Daoy (cell line): ENCODE results near the gene TEX53. TPM values are rescaled to one million over a fixed set of nuclear protein-coding genes. Genes with fewer than 3 reads are reported as not detected.

Source experiments
- DNase-seq: peaks from one replicate; pipeline ENCODE4 v3.0.0-alpha.2; 2015; ENCODE audit warnings: low read depth
- total RNA-seq: library from RNA; depleted of rRNA; stranded (reverse); fragments of >200 nt; shearing (Covaris generic); gene quantifications from 2 replicates; pipeline ENCODE4 v1.2.3, GENCODE V29; 2014; rRNA removed

TEX53 gene
- not detected in 2 replicates for total RNA-seq

DNA sequence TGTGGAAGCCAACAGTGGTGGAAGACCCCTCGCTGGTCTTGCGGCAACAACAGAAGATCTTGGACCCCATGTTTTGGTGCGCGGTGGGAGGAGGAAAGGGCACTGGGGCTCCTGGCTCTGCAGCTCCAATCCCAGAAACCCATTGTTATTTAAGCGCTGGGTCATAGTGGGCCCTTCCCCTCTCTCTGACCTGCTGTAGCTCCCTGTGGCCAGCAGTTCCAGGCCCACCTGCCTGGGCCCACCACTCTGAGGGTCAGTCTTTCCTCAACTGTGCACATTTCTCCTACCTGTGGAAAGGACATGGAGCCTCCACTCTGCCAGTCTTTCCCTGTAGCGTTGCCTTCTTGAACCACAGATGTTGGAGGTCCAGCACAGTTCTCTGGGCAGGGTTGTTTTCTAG is at the start of gene TEX53:
TSS of gene TEX53 (minus strand) at position 101 of the 400 bp plus-strand sequence. CDS start at position 70, 31 bp downstream.
- no peak for DNase-seq

DNA sequence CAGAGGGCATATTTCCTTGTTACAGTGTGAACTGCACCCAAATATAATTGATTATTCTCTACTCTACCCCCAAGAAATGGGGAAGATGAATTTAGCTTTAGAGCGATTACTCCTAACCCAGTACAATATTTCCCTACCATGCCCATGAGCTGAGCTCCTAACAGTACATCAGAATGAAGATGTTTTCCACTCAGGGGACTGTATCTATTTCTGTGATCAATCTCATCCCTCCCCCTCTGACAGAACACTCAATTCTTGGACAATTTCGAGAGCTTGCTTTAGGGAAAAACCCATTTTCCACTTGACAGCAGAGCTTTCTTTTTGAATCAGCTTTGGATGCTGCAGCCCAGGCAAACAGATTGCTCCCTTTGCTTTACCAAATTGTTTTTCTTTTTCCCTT is 49.1 kb upstream of the TEX53 start:
- no peak for DNase-seq

DNA sequence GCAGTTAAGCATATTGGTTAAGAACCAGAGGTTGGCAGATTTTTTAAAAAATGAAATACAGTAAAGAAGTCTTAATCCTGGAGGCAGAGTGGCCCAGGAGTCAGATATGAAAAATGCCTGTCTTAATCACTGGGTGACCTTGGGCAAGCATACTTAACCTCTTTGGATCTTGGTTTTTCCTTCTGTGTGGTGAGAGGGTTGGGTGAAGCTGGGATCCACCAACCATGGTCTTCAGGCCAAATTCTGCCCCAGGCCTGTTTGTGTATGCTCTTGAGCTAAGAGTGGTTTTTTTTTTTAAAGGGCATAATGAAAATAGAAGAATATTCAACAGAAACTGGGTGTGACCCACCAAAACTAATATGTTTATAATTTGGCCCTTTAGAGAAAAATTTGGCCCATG is 44.4 kb upstream of the TEX53 start:
- no peak for DNase-seq

DNA sequence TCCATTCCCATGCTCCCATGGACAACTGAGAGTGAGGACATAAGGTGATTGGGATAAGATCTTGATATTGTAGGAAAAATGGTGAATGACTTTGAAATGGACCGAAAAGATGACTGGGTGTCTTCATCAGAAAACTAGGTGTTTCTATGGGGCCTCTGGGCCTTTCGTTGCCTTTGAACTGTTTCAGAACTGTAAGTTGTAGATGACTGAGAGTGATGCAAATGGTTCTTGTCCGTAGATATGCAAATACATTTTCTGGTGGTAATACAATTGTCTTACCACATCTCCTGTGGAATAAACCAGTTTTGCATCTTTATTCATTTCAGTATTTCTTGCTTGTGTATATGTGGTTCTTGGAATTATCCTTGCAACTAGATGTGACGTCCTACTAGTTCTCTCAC is 40.3 kb upstream of the TEX53 start:
- no peak for DNase-seq

DNA sequence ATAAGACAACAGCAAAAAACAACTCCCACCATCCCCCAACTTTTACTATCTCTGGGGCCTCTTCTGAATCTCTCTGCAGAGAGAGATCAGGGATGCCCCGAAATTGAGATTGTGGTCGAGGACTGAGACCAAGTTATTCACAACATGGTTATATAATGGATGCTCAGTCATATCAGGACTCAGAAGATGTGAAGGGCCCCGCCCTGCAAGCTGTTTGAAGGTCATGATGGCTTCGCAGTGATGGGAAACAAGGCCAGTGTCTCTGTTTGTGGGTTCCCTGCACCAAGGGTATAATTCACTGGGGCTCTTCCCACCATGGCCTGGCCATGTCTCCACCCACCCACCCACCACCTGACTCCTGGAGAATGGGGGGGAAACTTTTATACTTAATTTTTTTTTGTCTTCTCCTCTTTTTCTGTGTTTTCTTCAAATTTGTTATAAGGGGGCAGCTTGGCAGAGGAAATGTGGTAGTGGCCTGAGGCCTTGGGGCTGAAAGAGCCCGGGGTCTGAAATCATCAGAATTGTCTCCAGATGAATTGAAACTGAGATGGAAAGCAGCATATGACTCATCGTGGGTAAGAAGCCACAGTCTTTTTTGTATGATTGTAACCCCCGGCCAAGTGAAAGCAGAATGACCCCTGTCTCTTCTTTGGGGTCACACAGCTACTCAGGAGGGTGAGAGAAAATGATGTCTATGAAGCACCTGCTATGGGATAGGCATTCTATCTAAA is 39.4 kb upstream of the TEX53 start:
- DNase-seq = peak; percentile 58

DNA sequence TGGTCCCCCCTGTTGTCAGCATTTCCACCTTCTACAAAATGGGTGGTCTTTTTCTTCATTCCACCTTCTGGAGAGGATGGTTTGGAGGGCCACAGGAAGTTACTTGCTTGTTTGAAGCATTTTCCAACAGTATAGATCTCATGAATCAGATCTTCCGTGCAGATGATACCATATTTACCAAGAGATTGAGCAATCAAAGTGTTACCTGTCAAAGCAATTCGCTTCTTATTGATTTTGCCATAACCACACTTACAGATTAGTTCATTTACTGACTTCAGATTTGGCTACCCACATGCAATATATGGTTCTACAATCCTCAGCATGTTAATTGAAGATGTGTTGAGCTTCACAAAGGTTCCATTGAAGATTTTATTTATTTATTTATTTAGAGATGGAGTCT is 38.3 kb upstream of the TEX53 start:
- no peak for DNase-seq

DNA sequence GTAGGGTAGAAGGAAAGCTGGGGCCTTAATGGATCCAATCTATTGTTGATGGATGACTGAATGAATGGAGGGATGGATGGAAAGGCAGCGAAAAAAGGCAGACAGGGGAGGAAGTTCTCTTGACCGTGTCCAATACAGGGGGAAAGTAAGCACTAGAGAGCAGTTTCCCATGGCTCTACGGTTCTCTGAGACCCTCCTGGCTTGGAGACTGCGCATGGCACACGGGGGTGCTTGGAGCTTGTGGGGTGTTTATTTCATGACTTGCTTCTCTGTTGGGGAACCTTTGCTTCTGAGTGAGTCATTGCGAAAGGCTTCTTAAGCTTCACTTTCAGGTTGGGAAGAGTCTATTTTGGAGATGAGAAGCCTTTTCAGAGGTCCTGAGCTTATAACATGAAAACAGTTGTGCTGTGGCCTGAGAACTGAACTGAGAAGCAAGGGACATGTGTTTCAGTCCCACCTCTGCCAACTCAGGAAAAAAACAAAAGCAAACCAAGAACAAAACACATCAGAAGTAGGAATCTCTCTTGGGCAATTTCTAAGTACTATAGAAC is 37.2 kb upstream of the TEX53 start:
- DNase-seq = no peak

DNA sequence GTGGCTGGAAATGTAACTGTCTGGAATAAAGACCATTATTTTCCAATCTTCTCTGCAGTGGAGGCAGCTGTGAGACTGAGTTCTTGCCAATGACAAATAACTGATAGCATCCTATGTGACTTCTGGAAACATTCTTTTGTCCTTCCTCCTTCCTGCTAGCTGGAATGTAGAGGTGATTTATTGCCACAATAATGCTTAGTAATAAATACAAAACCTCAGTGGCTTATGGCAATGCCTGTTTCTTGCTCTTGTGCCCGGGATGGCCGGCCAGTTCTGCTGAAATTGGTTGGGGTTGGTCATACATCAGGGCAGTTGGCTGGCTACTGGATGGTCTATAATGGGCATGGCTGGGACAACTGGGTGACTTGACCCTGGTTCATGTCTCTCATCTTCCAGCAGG is 36.5 kb upstream of the TEX53 start:
- no peak for DNase-seq

DNA sequence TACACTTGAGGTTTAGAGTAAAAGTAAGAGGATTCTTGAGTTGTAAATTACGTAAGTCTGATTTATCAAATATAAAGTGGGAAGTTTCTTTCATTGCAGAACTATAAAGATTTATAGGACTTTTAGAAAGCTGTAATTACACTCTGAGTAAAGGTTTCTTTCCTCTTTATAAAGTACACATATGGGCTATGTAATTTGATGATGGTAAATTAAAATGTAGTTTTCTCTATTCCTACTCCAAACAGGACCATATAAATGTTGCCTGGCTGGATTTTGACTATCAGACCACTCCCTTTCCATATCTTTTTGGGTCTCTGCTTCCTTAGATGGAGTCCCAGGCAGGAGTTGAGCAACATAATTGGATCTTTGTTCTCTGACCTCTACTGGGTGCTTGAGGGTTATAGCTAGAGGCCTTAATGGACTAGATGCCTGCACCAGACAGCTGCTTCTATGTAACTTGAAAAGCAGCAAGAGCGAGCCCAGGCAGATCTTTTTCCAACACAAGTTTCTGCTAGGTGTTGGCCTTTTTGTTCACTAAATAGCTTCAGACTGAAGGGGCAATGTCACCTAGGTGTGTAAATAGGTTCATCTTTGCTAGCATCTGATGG is 35.7 kb upstream of the TEX53 start:
- DNase-seq = no peak

DNA sequence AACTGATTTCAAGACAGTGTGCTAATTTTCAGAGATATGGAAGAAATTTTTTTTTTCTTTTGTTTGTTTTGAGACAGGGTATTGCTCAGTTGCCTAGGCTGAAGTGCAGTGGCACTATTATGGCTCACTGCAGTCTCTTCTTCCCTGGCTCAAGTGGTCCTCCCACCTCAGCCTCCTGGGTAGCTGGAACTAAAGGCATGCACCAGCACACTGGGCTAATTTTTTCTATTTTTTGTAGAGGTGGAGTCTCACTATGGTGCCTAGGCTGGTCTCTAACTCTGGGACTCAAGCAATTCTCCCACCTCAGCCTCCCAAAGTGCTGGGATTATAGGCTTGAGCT is 34.3 kb upstream of the TEX53 start:
- DNase-seq = no peak

DNA sequence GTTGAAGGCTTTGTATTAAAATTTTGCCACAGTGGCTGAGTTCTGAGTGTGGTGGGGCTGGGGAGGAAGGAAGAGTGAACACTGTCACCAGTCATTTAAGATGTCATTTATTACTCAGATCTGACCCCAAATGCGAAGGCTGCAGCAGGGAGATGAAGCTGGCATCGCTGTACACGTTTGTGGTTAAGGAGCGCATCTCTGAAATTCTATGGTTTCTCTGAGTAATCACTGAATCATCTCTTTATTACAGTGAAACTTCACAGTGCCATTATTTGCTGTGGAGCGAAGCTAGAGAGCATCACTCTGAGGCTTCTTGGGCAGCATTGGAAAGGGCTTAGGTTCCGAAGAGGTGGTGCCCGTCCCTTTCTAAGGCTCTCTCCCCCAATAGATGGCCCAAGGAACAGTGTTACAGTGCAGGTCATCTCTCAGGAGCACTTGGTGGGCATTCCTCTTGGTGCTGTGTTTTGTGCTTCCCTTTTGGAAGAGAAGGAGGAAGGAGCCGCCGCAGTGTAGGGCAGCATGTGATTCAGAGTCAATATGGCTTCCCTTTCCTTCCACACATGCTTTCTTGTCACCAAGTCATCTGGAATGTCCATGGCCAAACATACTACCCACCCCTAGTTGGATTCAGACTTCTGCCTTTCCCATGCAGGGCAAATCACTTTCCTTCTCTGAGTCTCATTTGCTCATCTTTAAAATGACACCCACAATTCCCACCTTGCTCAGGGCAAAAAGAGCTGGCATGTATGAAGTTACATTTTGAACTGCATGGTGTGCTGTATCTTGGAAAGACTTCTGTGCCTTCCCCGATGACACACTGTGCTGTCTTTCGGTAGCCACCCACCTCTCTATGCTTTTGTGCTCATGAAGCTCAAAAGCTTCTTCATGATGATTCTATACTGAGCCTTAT is 33.7 kb upstream of the TEX53 start:
- peak; percentile 91 for DNase-seq

DNA sequence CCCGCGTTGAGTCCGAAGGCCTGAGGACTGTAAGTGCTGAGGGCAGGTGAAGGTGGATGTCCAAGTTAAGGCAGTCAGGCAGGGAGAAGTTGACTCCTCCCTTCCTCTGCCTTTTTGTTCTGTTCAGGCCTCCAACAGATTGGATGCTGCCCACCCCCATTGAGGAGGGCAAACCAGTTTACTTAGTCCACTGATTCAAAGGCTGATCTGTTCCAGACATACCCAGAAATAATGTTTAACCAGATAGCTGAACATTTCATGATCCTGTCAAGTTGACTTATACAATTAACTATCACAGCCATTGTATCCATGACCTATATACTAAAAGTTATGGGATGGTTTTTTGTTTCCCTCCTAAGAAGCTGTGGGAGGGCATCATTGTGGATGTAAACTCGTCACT is 32.7 kb upstream of the TEX53 start:
- no peak for DNase-seq

DNA sequence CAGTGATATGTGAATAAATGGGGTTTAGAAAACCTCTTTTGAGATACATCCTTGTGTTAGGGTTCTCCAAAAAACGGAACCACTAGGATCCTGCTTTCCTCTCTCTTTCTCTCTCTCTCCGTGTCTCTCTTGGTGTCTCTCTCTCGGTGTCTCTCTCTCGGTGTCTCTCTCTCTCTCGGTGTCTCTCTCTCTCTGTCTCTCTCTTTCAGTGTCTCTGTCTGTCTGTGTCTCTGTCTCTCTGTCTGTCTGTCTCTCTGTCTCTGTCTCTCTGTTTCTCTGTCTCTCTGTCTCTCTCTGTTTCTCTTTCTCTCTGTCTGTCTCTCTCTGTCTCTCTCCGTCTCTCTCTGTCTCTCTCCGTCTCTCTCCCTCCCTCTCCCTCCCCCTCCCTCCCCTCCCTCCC is 32.2 kb upstream of the TEX53 start:
- no peak for DNase-seq

DNA sequence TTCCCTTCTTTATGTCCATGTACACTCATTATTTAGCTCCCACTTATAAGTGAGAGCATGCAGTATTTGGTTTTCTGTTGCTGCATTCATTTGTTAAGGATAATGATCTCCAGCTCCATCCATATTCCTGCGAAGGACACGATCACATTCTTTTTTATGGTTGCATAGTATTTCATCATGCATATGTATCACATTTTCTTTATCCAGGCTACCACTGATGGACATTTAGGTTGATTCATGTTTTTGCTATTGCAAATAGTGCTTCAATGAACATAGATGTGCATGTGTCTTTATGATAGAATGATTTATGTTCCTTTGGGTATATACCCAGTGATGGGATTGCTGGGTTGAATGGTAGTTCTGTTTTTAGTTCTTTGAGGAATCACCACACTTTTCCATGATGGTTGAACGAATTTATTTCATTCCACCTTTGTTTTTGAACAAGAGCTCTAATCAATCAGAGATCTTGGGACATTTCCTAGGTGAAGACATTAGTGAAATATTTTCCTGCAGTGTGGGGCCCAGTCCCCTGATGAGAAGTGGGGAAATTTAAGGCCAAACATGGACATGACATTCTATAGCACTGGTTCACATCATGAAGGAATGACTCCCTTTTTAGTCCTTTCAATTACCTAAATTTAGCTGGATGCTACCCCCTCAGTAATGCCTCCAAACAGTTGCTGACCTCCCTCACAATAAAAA is 31.5 kb upstream of the TEX53 start:
- DNase-seq = no peak

DNA sequence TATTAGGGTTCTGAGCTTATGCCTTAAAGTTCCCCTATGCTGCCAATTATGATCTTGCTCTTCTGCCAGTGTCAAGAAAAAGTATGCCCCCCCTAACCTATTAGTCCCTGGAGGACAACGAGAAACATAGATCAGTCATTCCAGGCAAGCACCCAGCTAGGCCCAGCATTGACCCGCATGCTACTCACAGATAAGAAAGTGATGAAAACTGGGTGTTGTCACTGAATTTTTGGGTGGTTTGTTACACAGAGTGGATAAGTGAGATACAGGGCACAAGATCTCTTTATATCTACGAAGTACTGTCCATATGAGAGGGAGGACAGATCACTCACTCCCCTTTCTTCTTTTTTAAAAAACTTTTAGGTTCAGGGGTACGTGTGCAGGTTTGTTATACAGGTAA is 30.8 kb upstream of the TEX53 start:
- no peak for DNase-seq

DNA sequence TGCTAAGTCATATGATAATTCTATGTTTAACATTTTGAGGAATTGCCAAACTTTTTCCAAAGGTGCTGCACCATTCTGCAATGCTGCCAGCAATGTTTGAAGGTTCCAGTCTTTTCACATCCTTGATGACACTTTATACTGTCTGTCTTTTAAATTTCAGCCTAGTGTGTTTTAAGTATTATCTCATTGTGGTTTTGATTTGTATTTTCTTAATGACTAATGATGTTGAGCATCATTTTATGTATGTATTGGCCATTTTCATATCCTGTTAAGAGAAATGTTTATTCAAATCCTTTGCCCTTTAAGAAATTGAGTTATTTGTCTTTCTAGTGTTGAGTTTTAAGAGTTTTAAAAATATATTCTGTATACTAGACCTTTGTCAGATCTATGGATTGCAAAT is 29.4 kb upstream of the TEX53 start:
- no peak for DNase-seq

DNA sequence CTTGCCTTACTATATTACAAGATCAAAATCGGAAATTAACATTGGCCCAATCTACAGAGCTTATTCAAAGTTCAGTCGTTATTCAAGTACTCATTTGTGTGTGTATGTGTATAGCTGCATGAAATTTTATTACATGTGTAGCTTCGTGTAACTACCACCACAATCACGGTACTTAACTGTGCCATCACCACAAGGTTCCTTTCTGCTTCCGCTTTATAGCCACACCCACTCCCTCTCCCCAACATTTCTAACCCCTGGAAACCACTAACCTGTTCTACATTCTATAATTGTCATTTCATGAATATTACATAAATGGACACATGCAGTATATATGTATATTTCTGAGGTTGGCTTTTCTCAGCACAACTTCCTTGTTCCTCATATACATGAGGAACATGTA is 28.3 kb upstream of the TEX53 start:
- no peak for DNase-seq

DNA sequence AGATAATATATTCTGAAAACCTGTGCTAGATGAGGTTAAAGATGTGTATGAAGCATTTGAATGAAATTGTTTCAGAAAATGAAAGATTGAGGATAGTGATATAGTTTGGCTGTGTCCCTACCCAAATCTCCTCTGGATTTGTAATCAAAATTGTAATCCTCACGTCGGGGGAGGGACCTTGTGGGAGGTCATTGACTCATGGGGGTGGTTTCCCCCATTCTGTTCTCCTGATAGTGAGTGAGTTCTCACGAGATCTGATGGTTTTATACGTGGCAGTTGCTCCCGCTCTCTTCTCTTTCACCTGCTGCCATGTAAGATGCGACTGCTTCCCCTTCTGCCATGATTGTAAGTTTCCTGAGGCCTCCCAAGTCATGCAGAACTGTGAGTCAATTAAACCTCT is 26.4 kb upstream of the TEX53 start:
- no peak for DNase-seq

DNA sequence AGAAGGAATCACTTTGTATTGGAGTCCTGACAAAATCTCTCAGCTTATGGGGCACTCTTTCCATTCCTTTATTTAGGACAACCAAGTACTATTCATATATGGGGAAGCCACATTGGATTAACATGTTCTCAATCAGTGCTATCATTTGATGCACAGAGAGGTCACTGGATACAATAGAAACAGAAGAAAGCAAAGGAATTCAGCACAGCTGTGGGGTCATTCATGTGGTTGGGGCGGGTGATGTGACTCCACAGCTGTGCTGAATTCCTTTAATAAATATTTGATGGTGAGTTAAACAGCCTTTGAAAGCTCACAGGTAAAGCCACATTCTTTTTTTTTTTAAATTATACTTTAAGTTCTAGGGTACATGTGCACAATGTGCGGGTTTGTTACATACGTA is 25.2 kb upstream of the TEX53 start:
- DNase-seq = no peak

DNA sequence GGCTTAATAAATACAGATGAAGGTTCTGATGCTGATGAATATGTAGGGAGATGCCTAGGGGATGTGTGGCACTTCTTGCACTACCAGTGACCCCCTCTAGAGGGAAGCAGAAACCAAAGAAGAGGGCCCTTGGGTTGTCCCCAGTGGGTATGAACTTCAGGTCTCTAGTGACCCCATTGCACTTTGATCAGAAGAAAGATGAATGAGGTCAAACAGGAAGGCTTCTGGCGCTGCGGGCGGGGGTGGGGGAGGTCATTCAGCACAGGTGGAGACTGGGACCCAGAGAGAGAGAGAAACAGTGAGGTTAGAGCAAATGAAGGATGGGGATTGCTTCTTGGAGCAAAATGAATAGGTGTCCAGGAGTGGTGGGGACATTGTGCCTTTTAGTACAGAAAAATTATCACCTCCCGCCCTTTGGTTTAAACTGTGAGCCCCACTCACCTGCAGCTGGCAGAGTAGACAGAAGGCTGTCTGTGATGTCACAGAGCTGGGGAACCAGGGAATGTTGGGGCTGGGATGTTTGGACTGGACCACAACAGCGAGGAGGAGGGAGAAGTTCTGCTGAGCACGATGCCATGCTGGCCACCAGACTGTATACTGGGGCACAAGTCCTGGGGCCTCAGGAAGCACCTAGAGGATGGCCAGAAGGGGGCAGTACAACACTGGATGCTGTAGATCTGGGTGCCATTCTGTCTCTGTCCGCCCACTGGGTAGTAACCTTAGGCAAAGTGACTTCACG is 24.2 kb upstream of the TEX53 start, which contains the start of gene TEX48:
TSS of gene TEX48 (minus strand) at position 599 of the 739 bp plus-strand sequence. CDS start 10,469 bp downstream, outside the sequence.
- DNase-seq = peak; percentile 91
